Ishikawa (cell line): ENCODE measurements around the gene MAML2.

Experiments
- CEBPB ChIP-seq: IDR thresholded peaks from 2 replicates; pipeline ENCODE4 v1.6.1; 2012
- CREB1 ChIP-seq: IDR thresholded peaks from 2 replicates; pipeline ENCODE4 v1.6.1; 2012; ENCODE audit warnings: low read depth
- EGR1 ChIP-seq: IDR thresholded peaks from 2 replicates; pipeline ENCODE4 v1.6.1; 2012
- EP300 ChIP-seq: IDR thresholded peaks from 2 replicates; pipeline ENCODE4 v1.6.1; 2012; ENCODE audit warnings: borderline replicate concordance
- FOXM1 ChIP-seq: IDR thresholded peaks from 2 replicates; pipeline ENCODE4 v1.6.1; 2012; ENCODE audit warnings: low read depth, borderline replicate concordance
- MAX ChIP-seq: IDR thresholded peaks from 2 replicates; pipeline ENCODE4 v1.6.1; 2012
- NFIC ChIP-seq: IDR thresholded peaks from 2 replicates; pipeline ENCODE4 v1.6.1; 2012
- RAD21 ChIP-seq: IDR thresholded peaks from 2 replicates; pipeline ENCODE4 v1.6.1; 2012; ENCODE audit warnings: low read depth
- REST ChIP-seq: IDR thresholded peaks from 2 replicates; pipeline ENCODE4 v1.6.1; 2012; ENCODE audit warnings: low read depth, mild to moderate bottlenecking
- TAF1 ChIP-seq: IDR thresholded peaks from 2 replicates; pipeline ENCODE4 v1.6.1; 2012; ENCODE audit warnings: low read depth, mild to moderate bottlenecking
- TCF12 ChIP-seq: IDR thresholded peaks from 2 replicates; pipeline ENCODE4 v1.6.1; 2012; ENCODE audit warnings: low read depth
- TEAD4 ChIP-seq: IDR thresholded peaks from 2 replicates; pipeline ENCODE4 v1.6.1; 2012
- YY1 ChIP-seq: IDR thresholded peaks from 2 replicates; pipeline ENCODE4 v1.6.1; 2012; ENCODE audit warnings: low read depth
- ZBTB7A ChIP-seq: IDR thresholded peaks from 2 replicates; pipeline ENCODE4 v1.6.1; 2012; ENCODE audit warnings: low read depth
- TF ChIP-seq, protein P1 (sequence below): IDR thresholded peaks from 2 replicates; pipeline ENCODE4 v1.6.1; 2012

MAML2 gene

DNA sequence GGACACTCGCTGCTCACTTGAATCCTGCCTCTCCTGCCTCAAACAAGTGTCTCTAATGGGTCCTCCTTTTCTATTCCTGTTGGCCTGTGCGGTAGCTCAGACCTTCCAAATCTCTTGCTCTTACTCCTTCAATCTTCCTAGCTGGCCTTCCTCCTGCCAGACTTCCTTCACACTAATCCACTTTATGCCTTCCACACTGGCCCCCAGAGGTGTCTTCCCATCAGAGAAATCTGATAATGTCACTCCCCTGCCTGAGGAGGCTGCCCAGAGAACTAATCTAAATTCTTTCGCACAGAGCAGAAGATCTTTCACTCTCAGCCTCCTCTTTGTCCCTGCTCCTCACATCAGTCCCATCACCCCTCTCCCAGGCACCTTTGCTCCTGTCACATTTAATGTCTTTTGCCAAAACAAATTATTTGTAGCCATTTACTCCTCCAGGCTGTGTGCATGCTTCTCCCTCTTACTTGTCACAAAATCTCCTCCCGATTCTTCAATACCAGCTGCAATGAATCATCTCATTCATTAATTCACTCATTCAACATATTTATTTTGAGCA, 175.7 kb downstream of the MAML2 start:
- TF ChIP-seq NFIC (no peak), EP300 (no peak), EGR1 (no peak), TCF12 (no peak)

DNA sequence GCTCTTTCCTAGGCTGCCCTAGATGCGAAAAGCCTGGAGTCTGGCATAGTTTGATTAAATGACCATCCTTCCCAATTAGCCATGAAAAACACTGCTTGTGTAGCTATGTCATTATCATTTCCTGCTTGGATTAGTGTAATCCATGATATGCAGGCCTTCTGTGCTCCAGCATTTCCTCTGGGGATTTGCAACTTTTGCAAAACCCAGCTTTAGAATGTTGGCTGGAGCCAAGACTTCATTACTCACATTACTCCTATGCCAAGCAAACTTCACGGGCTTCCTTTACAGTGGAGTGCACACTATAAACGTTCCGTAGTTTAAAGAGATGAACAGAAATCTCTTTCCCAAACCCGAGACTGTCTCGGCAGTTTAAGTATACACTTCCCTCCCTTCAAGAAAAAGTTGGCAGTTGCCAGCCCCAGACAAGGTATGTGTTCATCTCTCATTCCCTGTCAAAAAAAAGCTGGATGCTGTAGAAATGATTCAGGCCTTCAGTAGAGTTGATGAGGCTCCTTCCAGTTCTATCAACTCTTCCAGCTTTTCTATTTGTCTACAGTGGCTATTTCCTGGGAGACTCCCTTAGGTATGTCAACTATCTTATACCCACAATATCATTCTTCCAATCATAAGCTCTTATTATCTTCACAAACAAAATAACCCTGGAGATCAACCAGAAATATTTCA, 180.0 kb downstream of the MAML2 start:
- TF ChIP-seq CEBPB (no peak), RAD21 (no peak), TCF12 (no peak)
- TF ChIP-seq, protein P1, sequence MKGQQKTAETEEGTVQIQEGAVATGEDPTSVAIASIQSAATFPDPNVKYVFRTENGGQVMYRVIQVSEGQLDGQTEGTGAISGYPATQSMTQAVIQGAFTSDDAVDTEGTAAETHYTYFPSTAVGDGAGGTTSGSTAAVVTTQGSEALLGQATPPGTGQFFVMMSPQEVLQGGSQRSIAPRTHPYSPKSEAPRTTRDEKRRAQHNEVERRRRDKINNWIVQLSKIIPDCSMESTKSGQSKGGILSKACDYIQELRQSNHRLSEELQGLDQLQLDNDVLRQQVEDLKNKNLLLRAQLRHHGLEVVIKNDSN: no peak

GRCh38 chr11:96161307-96162089, 181.5 kb downstream of the MAML2 start:
- no peak for TF ChIP-seq REST
- TF ChIP-seq FOXM1: no peak
- no peak for TF ChIP-seq ZBTB7A

GRCh38 chr11:96160732-96161306, 182.2 kb downstream of the MAML2 start:
- TF ChIP-seq RAD21: no peak
- no peak for TF ChIP-seq EGR1
- no peak for TF ChIP-seq REST
- TF ChIP-seq CEBPB: no peak
- TF ChIP-seq ZBTB7A: no peak
- TF ChIP-seq, protein P1: no peak
- TF ChIP-seq TEAD4: no peak
- TF ChIP-seq FOXM1: no peak
- no peak for TF ChIP-seq CREB1
- TF ChIP-seq TCF12: no peak
- no peak for TF ChIP-seq MAX
- no peak for TF ChIP-seq TAF1

DNA sequence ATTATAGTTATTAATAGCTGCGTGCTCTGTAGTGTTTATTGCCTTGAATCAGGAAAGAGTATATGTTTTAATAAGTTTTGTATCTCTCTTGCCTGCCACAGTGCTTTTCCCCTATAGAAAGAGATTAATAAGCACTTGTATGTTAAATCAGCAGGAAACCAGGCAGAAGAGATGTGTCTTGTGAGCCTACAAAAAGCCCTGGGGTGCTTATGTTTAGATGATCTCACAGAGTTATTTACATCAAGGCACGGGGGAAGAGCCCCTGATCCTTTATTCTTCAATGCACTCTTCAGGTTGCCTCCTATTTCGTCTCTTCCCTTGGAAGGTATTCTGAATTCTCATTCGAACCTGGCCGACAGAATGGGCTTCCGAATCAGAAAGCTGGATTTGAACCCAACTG, 183.0 kb downstream of the MAML2 start:
- TF ChIP-seq NFIC (no peak), YY1 (no peak), TEAD4 (no peak), CEBPB (no peak), TCF12 (no peak), REST (no peak), EP300 (no peak), ZBTB7A (no peak), RAD21 (no peak), MAX (no peak), CREB1 (no peak), TAF1 (no peak), FOXM1 (no peak), EGR1 (no peak)
- TF ChIP-seq, protein P1: no peak
